ENCODE data around the gene OR5K1.

Gene OR5K1

DNA sequence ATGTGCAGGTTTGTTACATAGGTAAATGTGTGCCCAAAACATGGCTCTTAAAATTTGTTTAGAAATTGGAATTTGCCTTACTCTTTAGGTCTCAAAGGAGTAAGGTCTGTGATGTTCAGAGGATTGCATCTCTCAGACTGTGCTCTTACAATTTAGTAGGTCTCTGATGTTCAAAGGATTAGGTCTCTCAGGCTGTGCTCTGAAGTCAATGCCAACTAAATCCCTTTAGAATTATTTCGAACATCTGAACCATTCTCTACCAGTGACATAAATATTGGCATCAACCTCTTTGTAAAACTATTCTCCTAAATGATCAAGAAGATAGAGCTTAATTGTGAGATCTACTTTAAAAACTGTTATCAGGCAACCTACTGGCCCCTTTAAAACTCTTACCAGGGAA lies at the start of gene OR5K1:
TSS of gene OR5K1 (plus strand) at position 301 of the 400 bp plus-strand sequence. CDS start 6,376 bp downstream, outside the sequence.
- DNase-seq: no peak

- DNase-seq: no peak
Observed at GRCh38 chr3:98432575-98432974, 30.4 kb upstream of the OR5K1 start.

GRCh38 chr3:98433764-98434163 lies 29.2 kb upstream of the OR5K1 start:
- no peak for DNase-seq

GRCh38 chr3:98434412-98434811 lies 28.6 kb upstream of the OR5K1 start:
- DNase-seq: no peak

GRCh38 chr3:98440283-98440682 lies 22.7 kb upstream of the OR5K1 start:
- no peak for DNase-seq

GRCh38 chr3:98445949-98446406 lies 17.0 kb upstream of the OR5K1 start:
- no peak for DNase-seq

- no peak for DNase-seq
Observed at GRCh38 chr3:98449606-98450193, 13.3 kb upstream of the OR5K1 start.

DNA sequence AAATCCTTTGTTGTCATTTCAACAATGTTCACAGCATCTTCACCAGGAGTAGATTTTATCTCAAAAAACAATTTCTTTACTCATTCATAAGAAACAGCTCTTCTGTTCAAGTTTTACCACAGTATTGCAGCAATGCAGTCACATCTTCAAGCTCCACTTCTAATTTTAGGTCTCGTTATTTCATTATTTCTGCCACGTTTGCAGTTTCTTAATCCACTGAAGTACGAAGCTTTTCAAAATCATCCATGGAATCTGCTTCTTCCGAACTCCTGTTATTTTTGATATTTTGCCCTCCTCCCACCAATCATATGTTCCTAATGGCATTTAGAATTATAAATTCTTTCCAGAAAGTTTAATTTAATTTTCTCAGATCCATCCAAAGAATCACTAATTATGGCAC lies 12.6 kb upstream of the OR5K1 start:
- no peak for DNase-seq

- no peak for DNase-seq
Observed at GRCh38 chr3:98453827-98454226, 9.2 kb upstream of the OR5K1 start.

GRCh38 chr3:98454929-98455328 lies 8.1 kb upstream of the OR5K1 start:
- no peak for DNase-seq

GRCh38 chr3:98457543-98457942 lies 5.5 kb upstream of the OR5K1 start:
- no peak for DNase-seq

DNA sequence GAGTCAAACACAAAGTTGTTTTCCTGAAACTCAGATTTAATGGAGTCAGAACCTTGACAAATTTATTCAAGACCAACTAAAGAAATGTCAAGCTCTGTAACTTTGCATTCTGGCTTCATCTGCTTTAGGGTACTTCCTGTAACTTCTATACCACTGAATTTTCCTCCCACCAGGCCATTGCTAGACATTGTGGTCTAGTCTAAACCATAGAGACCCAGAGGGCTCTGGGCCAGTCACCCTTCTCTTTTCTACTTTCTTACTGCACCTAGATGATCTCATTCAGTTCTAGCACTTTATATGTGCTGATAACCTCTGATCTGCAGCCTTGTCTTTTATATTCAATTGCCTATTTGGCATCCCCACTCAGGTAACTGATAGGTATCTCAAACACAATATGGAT lies 2.8 kb upstream of the OR5K1 start:
- no peak for DNase-seq

DNA sequence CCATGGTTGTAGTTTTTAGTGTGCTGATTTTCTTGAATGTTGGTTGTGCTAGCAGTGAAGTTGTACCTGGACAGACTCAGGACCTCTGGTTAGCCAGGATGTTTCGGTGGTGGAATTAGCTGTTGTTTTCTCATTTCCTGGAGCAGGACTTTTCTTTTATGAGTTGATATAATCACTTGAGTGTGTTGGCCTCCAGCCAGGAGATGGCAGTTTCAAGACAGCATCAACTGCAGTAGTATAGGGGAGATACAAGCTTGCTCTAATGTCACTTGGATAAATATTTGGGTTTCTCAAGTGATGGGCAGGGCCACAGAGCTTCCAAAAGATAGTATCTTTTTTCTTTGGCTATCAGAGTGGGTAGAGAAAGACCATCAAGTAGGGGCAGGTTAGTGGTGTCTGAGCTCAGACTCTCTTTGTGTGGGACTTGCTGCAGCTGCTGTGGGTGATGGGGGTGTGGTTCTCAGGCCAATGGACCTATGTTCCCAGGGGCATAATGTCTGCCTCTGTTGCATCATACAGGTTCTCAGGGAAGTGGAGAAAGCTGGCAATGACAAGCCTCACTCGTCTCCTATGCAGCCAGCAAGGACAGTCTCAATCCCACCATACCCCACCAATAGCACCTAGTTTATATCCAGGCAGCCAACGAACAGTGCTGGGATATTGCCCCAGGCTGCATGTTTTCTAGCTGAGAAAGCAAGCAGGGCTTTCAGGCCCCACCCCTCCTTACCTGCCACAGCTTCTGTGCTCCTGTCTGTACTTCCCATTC lies 19.9 kb downstream of the OR5K1 start:
- DNase-seq: no peak

DNA sequence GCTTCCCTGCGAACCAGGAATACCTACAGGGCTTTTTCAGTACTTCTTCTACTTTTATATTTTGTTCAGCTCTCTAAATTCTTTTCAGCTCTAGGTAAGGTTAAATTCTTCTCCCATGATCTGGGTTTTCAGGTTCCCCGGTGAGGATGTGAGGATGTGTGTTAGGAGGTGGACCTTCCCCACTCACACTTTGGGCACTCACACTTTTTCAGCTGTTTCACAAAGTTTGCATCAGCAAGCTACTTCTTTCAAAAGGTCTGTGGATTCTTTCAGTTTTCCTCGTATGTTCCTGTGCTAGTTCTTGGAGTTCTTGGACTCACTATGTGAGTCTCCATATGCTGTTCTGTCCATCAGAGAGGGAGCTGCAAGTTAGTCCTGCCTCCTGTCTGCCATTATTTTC lies 20.6 kb downstream of the OR5K1 start:
- DNase-seq: no peak

- no peak for DNase-seq
Observed at GRCh38 chr3:98497381-98497780, 34.4 kb downstream of the OR5K1 start, which contains the start of gene OR5K2. OR5K2 (plus strand) TSS chr3:98497681; CDS start chr3:98497681, 0 bp downstream.

GRCh38 chr3:98500019-98500418 lies 37.0 kb downstream of the OR5K1 start:
- DNase-seq: no peak

GRCh38 chr3:98501270-98501669 lies 38.3 kb downstream of the OR5K1 start:
- DNase-seq: no peak

DNA sequence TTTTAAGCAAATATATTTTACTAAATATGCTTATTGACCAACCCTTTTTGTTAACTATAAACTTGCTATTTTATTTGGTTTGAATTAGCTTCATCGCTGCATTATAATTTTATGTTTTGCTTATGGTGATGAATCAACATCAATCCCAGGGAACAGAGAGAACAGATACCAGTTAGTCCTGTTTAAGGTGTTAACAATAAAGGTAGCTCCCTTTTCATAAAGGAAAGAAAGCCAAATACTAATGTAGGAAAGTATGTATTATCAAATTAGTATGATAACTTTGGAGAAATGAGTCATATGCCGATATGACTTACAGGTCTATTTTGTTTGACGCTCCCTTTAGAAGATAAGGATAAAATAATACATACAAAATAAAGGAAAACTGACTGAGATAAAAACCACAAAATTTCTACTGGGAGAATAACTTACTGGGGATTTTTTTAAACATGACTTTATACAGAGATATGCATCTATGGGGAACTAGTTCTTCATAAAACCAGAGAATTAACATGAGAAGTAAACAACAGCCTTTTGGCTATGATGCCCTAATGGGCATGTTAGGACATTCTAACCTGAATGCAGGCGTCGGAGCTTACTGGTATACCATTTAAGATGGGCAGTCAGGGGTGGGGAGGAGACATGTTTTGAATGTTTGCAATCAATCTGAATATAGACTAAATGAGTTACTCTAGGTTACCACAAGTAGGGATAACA lies 39.0 kb downstream of the OR5K1 start:
- no peak for DNase-seq

GRCh38 chr3:98504539-98504938 lies 41.5 kb downstream of the OR5K1 start:
- no peak for DNase-seq

- no peak for DNase-seq
Observed at GRCh38 chr3:98508582-98508981, 45.6 kb downstream of the OR5K1 start.

DNA sequence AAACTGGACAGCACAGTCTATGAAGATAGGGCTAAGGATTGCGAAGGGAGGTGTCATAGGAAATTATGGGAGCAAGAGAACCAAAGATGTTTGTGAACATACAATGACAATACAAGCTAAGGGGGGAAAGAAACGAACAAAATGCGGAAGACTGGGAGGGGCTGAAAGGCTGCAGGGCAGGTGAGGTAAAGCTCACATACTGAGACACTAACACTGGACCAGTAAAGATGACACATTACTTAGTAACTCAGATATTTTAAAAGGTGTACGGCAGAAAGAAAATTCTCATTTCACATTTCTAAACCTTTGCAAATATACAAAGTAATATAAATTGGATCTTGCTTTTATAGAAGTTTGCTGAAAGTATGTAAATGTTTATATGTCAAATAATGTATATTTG lies 49.6 kb downstream of the OR5K1 start:
- DNase-seq: no peak

DNA sequence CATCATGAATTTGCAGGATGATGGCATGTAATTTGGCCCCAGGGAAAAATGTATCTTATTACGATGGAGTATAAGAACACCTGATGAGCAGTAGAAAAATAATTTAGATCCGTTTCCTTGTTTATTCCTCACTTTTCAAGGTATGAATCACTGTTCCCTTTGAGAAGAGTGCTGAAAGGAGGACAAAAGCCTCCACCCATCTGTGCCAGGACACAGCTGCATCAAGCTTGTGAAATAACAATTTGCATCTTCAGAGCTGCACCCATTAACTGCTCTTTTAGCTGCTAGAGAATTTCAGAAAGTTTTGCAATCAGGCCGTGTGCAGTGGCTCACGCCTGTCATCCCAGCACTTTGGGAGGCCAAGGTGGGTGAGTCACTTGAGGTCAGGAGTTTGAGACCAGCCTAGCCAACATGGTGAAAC lies 50.1 kb downstream of the OR5K1 start:
- DNase-seq: no peak

- DNase-seq: no peak
Observed at GRCh38 chr3:98513736-98514135, 50.7 kb downstream of the OR5K1 start.

GRCh38 chr3:98514948-98515347 lies 51.9 kb downstream of the OR5K1 start:
- no peak for DNase-seq
